Ammon's horn (tissue), 1 donor: ENCODE data around the gene ASIC5.

Experiments
- DNase-seq: peaks from one replicate; pipeline ENCODE4 v3.0.0-alpha.2; 2016; ENCODE audit warnings: low spot score

Gene ASIC5

DNA sequence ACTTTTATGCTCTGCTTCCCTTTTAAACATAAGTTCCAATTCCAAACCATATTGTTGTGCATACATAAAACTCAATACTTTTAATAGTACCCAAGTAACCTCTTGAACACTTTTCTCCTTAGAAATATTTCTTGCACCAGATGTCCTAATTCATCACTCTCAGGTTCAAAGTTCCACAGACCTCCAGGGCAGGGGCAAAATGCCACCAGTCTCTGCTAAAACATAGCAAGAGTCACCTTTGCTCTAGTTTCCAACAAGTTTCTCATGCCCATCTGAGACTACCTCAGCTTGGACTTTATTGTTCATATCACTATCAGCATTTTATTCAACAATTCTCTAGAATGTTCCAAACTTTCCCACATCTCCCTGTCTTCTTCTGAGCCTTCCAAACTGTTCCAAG is 13.7 kb upstream of the ASIC5 start:
- no peak for DNase-seq

DNA sequence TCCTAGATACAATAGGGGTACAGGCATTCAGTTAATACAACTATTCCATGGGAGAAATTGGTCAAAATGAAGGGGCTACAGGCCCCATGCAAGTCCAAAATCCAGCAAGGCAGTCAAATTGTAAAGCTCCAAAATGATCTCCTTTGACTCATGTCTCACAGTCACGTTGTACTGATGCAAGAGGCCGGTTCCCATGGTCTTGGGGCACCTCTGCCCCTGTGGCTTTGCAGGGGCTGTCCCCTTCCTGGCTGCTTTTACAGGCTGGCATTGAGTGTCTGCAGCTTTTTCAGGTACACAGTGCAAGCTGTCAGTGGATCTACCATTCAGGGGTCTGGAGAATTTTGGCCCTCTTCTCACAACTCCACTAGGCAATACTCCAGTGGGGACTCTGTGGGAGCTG is 12.5 kb upstream of the ASIC5 start:
- DNase-seq = no peak

DNA sequence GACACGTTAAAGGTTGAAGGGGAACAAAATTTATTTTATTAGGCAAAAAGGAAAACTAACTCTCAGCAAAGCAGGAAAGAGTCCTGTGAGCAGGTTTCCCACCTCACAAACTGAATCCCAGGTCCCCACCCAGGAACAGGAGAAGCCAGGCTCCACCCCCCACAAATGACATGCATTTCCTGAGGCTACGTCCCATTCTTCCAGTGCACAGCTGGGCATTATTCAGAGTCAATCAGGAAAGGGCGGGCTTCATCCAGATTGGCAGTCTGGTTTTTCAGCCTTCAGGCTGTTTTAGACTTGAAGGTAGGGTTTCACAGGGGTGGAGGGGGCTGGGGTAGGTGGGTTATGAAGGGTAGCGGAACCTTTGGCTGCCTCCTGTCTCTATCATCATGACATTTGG is 11.9 kb upstream of the ASIC5 start:
- no peak for DNase-seq

GRCh38 chr4:155875878-155876277 is 9.8 kb upstream of the ASIC5 start:
- no peak for DNase-seq

- no peak for DNase-seq
These were observed 10.2 kb downstream of the ASIC5 start for GRCh38 chr4:155855897-155856296.

- peak; percentile 41 for DNase-seq
These were observed 11.4 kb downstream of the ASIC5 start for GRCh38 chr4:155854582-155855226.

- DNase-seq = no peak
These were observed 12.9 kb downstream of the ASIC5 start for GRCh38 chr4:155853189-155853588.

DNA sequence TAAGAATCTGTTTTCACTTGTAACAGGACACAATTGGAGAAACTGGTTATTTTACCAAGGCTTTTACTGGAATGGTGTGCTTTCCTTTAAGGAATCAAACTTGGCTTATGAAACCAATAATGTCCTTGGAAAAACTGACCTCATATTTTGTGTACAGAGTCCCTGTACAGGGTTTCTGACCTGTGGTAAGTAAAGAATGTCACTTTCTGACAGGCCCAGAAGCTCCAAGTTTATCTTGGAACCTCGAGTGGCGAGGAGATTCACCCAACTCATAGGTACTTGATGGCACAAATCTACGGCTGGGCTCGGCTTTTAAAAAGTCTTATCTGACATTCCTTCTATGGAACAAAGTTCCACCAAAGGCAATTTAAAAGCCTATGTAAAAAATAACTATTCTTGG is 17.0 kb downstream of the ASIC5 start:
- no peak for DNase-seq

GRCh38 chr4:155846929-155847328 is 19.1 kb downstream of the ASIC5 start:
- no peak for DNase-seq

GRCh38 chr4:155842080-155842479 is 24.0 kb downstream of the ASIC5 start:
- DNase-seq = no peak

DNA sequence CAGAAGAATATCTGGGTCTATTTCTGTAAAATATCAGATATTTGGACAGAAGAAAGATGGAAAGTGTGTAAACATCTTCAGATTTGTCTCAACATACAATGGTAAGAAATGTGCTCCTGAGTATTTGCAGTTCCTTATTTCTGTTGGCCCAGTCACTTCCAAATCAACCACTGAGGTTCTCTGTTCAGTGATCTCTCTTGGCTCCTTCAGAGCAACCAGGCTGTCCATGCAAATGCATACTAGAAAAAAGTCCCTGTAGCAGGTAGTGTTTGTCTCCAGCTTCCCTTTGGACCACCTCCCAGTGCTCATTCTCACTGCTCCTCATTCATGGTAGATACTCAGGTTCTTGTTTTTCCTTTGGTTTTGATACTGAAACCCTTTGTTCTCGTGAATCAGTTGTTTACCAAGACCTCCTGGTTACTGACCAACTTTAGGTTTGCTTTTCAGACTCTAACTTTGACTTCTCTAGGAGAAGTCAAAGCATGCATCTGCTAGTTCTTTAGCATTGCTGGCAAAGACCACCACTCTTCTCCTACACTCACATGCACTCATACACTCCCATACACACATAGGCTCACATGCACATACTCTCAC is 28.8 kb downstream of the ASIC5 start:
- no peak for DNase-seq

DNA sequence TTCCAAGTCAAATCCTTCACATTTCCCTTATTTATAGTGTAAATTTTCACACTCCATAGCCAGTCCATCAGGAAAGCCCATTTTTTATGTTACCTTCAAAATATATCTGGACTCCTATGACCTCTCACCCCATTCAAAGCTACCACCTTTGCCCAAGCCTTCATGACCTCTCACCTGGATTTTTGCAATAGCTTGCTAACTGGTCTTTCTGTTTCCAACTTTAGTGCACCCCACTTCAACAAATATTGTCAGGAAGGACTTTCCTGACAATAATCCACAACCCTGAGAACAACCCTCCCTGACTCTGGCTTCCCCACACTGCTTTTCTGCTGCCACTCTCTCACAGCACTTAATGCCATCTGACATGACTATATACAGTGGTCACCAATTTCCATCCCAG is 33.4 kb downstream of the ASIC5 start:
- no peak for DNase-seq

DNA sequence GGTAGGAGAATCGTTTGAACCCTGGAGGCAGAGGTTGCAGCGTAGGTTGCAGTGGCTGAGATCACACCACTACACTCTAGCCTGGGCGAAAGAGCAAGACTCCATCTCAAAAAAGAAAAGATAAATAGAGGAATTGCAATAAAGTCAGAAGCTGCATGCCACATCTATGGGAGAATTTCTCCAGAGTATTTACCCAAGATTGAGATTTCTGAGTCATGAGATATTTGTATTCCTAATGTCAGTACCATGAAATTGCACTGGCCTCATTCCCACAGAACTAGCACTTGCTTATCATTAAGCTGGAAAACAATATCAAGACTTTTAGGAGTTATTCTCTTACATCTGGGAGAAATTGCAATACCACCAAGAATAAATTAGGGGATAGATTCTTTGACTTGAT is 37.4 kb downstream of the ASIC5 start:
- DNase-seq = no peak

- no peak for DNase-seq
These were observed 43.5 kb downstream of the ASIC5 start for GRCh38 chr4:155822572-155822971.

DNA sequence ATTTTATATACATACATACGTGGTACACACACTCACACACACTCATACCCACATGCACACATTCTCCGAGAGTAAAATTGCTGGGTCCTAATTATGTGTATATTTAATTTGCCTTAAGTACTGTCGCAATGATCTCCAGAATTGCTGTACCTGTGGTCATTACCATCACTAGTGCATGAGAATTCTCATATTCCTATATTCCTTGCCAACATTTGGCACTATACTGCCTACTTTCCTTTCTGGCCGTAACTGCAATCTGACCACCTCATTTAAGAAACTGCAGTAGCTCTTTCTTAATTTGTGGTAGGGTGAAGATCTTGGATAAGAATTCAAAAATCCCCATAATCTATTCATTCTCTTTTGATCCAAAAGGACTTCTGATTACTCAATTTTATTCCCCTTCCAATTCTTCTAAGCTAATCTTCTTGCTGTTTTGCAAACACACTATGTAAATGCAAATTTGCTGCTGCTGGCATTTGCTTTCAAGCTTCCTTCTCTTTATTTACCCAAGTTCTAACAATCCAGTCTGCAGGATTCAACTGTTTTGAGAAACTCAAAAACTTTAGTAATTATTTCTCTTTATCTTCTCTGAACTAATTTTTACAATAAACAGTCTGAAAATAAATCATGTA is 45.1 kb downstream of the ASIC5 start:
- DNase-seq = no peak

DNA sequence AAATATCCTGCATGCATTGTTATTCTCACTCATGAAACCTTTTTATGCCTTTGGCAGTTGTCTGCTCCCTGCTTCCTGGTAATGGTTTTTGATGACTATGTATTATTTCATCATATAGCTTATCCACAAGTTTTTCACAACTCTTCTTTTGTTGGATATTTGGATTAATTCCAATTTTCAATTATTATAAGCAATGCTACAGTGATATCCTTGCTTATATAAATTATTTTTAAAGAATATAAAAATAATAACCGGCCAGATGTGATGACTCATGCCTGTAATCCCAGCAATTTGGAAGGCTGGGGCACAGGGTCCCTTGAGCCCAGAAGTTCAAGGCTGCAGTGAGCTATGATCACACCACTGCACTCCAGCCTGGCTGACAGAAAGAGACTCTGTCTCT is 47.0 kb downstream of the ASIC5 start:
- no peak for DNase-seq

GRCh38 chr4:155818639-155819038 is 47.4 kb downstream of the ASIC5 start:
- DNase-seq = no peak

- DNase-seq = no peak
These were observed 55.0 kb downstream of the ASIC5 start for GRCh38 chr4:155811083-155811482.

DNA sequence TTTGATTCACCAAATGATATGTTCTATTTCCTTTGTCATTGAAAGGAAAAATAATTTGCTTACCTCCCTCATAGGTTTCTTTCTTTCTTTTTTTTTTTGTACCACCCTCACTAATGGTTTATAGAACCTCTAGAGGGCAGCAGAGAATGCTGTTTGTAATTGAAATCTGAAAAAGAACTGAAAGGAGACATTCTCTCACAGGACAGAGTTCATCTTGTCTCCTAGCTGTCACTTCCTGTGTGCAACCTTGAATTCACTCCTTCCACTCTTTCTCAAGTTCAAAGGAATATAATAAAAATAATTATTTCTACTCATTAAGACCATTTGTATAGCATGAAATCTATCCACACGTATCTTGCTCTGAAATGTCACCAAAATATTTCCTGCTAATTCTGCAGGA is 56.2 kb downstream of the ASIC5 start:
- peak; percentile 60 for DNase-seq

GRCh38 chr4:155807021-155807420 is 59.1 kb downstream of the ASIC5 start:
- DNase-seq = no peak

- DNase-seq = no peak
These were observed 61.1 kb downstream of the ASIC5 start for GRCh38 chr4:155805016-155805415.

- peak; percentile 23 for DNase-seq
These were observed 63.7 kb downstream of the ASIC5 start for GRCh38 chr4:155802190-155802959.
